Lung (tissue), 12 donors: ENCODE results near the gene ST8SIA1. TPM values are rescaled to one million over a fixed set of nuclear protein-coding genes. Genes with fewer than 3 reads are reported as not detected.

Source experiments
- ATAC-seq: fragments of 200-7000 bp; cut with Tn5 transposase; one replicate; pipeline ENCODE4 v1.9.1; 2020; ENCODE audit warnings: moderate number of reproducible peaks; ENCODE audit not compliant: insufficient read depth, low FRiP score
- DNase-seq, 3 donors: peaks; one replicate each; pipeline ENCODE4 v3.0.0-alpha.2; 2013 to 2017
- H3K27ac ChIP-seq, 2 donors: one replicate each; pipeline ENCODE4 v1.5.1; 2013; ENCODE audit warnings: mild to moderate bottlenecking in 2 of 2, moderate library complexity in 2 of 2, control low read depth in 1 of 2, inconsistent platforms in 1 of 2, low read depth in 1 of 2, low read length in 1 of 2
- H3K27me3 ChIP-seq, 3 donors: one replicate each; pipeline ENCODE4 v1.5.1; 2013; ENCODE audit warnings: low read length in 2 of 3; ENCODE audit not compliant: control insufficient read depth in 3 of 3, insufficient read depth in 3 of 3
- H3K36me3 ChIP-seq, 4 donors: one replicate each; pipeline ENCODE4 v1.5.1; 2013; ENCODE audit warnings: low read length in 4 of 4, mild to moderate bottlenecking in 1 of 4, moderate library complexity in 1 of 4; ENCODE audit not compliant: control insufficient read depth in 4 of 4, insufficient read depth in 4 of 4
- H3K4me1 ChIP-seq, 5 donors: one replicate each; pipeline ENCODE4 v1.5.1; 2013; ENCODE audit warnings: low read length in 5 of 5, mild to moderate bottlenecking in 2 of 5, moderate library complexity in 1 of 5; ENCODE audit not compliant: control insufficient read depth in 5 of 5, insufficient read depth in 5 of 5
- H3K4me3 ChIP-seq: one replicate; pipeline ENCODE4 v1.5.1; 2013; ENCODE audit warnings: mild to moderate bottlenecking, control low read depth, moderate library complexity
- H3K9ac ChIP-seq, 2 donors: one replicate each; pipeline ENCODE4 v1.5.1; 2013; ENCODE audit warnings: low read length in 2 of 2, control low read depth in 1 of 2; ENCODE audit not compliant: insufficient read depth in 1 of 2
- H3K9me3 ChIP-seq, 4 donors: one replicate each; pipeline ENCODE4 v1.5.1; 2013; ENCODE audit warnings: low read length in 3 of 4, mild to moderate bottlenecking in 1 of 4, moderate library complexity in 1 of 4; ENCODE audit not compliant: control insufficient read depth in 4 of 4, insufficient read depth in 3 of 4
- CTCF ChIP-seq: IDR thresholded peaks from 2 replicates; pipeline ENCODE4 v1.5.1; 2012; ENCODE audit warnings: mild to moderate bottlenecking; ENCODE audit errors: control extremely low read depth, extremely low read depth
- WGBS, 2 donors: extraction: QIAGEN DNeasy Blood & Tissue Kit; methylation state at CpG; one replicate each; pipeline ENCODE4 v1.1.7; 2013; 5-methylcytosine and 5-hydroxymethylcytosine counted together
- polyA plus RNA-seq, 2 donors: library from polyadenylated mRNA; stranded (reverse); fragments of 200-250 nt; gene quantifications; one replicate each; pipeline ENCODE4 v1.2.1, GENCODE V29; 2013
- total RNA-seq, 2 donors: library from RNA; depleted of rRNA in 1 of 2; stranded (reverse); fragments of >200 nt in 1 of 2; gene quantifications; one replicate each; pipeline ENCODE4 v1.2.1, GENCODE V29; 2014 to 2021
- donor health status: control.
- donor health status: control.
- donor health status: Bipolar disorder and iron deficiency.
- donor health status: healthy.
- donor health status: DM: yes; HTN: yes; CAD: no.

The ST8SIA1 gene
- total and polyA plus RNA-seq, 4 donors: 1.2 to 20.9 (median 3.5) TPM

GRCh38 chr12:22229652-22230279, 104.7 kb downstream of the ST8SIA1 start:
- Histone ChIP-seq H3K27ac (no peak overlapping the region), H3K9me3 (no peaks in the 10 kb centered on the region), H3K9ac (no peak overlapping the region), H3K36me3 (no peaks in the 10 kb centered on the region), H3K27me3 (no peaks in the 10 kb centered on the region), H3K4me3 (no peak overlapping the region), H3K4me1 (no peaks in the 10 kb centered on the region)
- TF ChIP-seq CTCF: no peak
- ATAC-seq (no peak), DNase-seq (peak in 1 of 3 donors; percentile 29)
- WGBS, 2 donors: 53 to 80% methylated on average over 2 of the region's 2 CpGs

- TF ChIP-seq CTCF: no peak
- Histone ChIP-seq H3K4me1 (peaks cover 0 to 3% (median 0%) of the 10 kb centered on the region in 5 donors), H3K36me3 (no peaks in the 10 kb centered on the region), H3K9ac (no peak overlapping the region), H3K27ac (no peak overlapping the region), H3K9me3 (no peaks in the 10 kb centered on the region), H3K27me3 (no peaks in the 10 kb centered on the region), H3K4me3 (no peak overlapping the region)
- ATAC-seq: no peak
- no peak for DNase-seq
- 79 to 86% methylated on average over 2 of the region's 2 CpGs for WGBS, 2 donors
These were observed 106.3 kb downstream of the ST8SIA1 start for GRCh38 chr12:22228022-22228875.

- DNase-seq (no peak), ATAC-seq (no peak)
- H3K27ac ChIP-seq: no peak overlapping the region
- H3K4me3 ChIP-seq: no peak overlapping the region
- 82 to 83% methylated on average over 4 of the region's 4 CpGs for WGBS, 2 donors
- no peaks in the 10 kb centered on the region for H3K9me3 ChIP-seq
- H3K27me3 ChIP-seq: no peaks in the 10 kb centered on the region
- no peak for TF ChIP-seq CTCF
- peaks cover 0 to 3% (median 0%) of the 10 kb centered on the region in 5 donors for H3K4me1 ChIP-seq
- no peak overlapping the region for H3K9ac ChIP-seq
- H3K36me3 ChIP-seq: no peaks in the 10 kb centered on the region
These were observed 111.2 kb downstream of the ST8SIA1 start for GRCh38 chr12:22223356-22223755.
